CD4-positive, alpha-beta T cell (primary cell): ENCODE data around the gene RAE1. TPM values are rescaled to one million over a fixed set of nuclear protein-coding genes. Genes with fewer than 3 reads are reported as not detected.

Experiments used
- ATAC-seq: fragments of 200-7000 bp; cut with Tn5 transposase; one replicate; pipeline ENCODE4 v1.10.0; 2022; ENCODE audit warnings: mild to moderate bottlenecking; ENCODE audit not compliant: poor library complexity
- CTCF ChIA-PET: fragments of 350-600 bp; sonication (Branson Sonifier 250); formaldehyde crosslinking; loops from one replicate; lab custom pipeline; 2021; ENCODE audit warnings: antibody characterized with exemption, inconsistent platforms; lab: Charles Lee
- POLR2A ChIA-PET: fragments of 350-600 bp; sonication (Branson Sonifier 250); formaldehyde crosslinking; loops from one replicate; lab custom pipeline; 2021; ENCODE audit warnings: antibody characterized with exemption, inconsistent platforms; lab: Charles Lee
- DNase-seq, 14 experiments: peaks; one replicate each; pipeline ENCODE4 v3.0.0-alpha.2; 2013 to 2020; ENCODE audit warnings: mixed read lengths in 2 of 14
- H3K27ac ChIP-seq, 2 donors: one replicate each; pipeline versions ENCODE4 v1.5.1 to v1.7.0; 2013; ENCODE audit warnings: low read length in 2 of 2, low read depth in 1 of 2, mild to moderate bottlenecking in 1 of 2
- H3K27me3 ChIP-seq, 2 experiments: 1 replicate in 1 of 2; 2 replicates in 1 of 2; pipeline versions ENCODE4 v1.6.1 to v1.7.0; 2013; ENCODE audit warnings: low read length in 2 of 2, control low read depth in 1 of 2, mild to moderate bottlenecking in 1 of 2, moderate library complexity in 1 of 2; ENCODE audit not compliant: insufficient read depth in 2 of 2, control insufficient read depth in 1 of 2
- H3K36me3 ChIP-seq: one replicate; pipeline ENCODE4 v1.6.1; 2013; ENCODE audit warnings: low read length, control low read depth; ENCODE audit not compliant: insufficient read depth
- H3K4me1 ChIP-seq: one replicate; pipeline ENCODE4 v1.6.1; 2013; ENCODE audit warnings: low read length, control low read depth; ENCODE audit not compliant: insufficient read depth
- H3K4me3 ChIP-seq: one replicate; pipeline ENCODE4 v1.5.1; 2013; ENCODE audit warnings: mild to moderate bottlenecking, low read length, moderate library complexity
- H3K9me3 ChIP-seq, 2 experiments: 1 replicate in 1 of 2; 2 replicates in 1 of 2; pipeline versions ENCODE4 v1.6.1 to v1.7.0; 2013; ENCODE audit warnings: low read length in 2 of 2, mild to moderate bottlenecking in 2 of 2, control low read depth in 1 of 2, moderate library complexity in 1 of 2; ENCODE audit not compliant: control insufficient read depth in 1 of 2, insufficient read depth in 1 of 2
- H3K27ac Mint-ChIP-seq: one replicate; pipeline ENCODE4 v1.8.0; 2020; ENCODE audit warnings: mixed read lengths
- H3K27me3 Mint-ChIP-seq: one replicate; pipeline ENCODE4 v1.8.0; 2021; ENCODE audit warnings: mixed read lengths
- H3K36me3 Mint-ChIP-seq: one replicate; pipeline ENCODE4 v1.8.0; 2021; ENCODE audit warnings: low read depth, mixed read lengths
- H3K4me1 Mint-ChIP-seq: one replicate; pipeline ENCODE4 v1.8.0; 2021; ENCODE audit warnings: low read depth, mixed read lengths
- H3K4me3 Mint-ChIP-seq: one replicate; pipeline ENCODE4 v1.8.0; 2020; ENCODE audit warnings: mild to moderate bottlenecking, mixed read lengths
- H3K9me3 Mint-ChIP-seq: one replicate; pipeline ENCODE4 v1.8.0; 2020; ENCODE audit warnings: mixed read lengths
- intact Hi-C, 2 experiments: fragments of 100-400 bp; cut with DNase I in 1 of 2; cut with micrococcal nuclease in 1 of 2; formaldehyde crosslinking; loops; one replicate each; pipeline versions ENCODE4 v1.15.1 to v1.9.0; 2023 to 2025; cut with DNase I, micrococcal nuclease
- total RNA-seq, 174 experiments: library from RNA in 2 of 174; stranded (reverse) in 2 of 174; gene quantifications; one replicate each; pipeline ENCODE4 v1.2.3 and lab custom pipeline; 2021 to 2026
- TF ChIP-seq, protein P1 (sequence below): fragments of 200-600 bp; IDR thresholded peaks from one replicate; pipeline ENCODE4 v1.8.0; 2022; ENCODE audit warnings: antibody characterized with exemption, mild to moderate bottlenecking

The RAE1 gene
- total RNA-seq, 2 experiments from 2014 or later = 58.8 to 60.7 TPM

DNA sequence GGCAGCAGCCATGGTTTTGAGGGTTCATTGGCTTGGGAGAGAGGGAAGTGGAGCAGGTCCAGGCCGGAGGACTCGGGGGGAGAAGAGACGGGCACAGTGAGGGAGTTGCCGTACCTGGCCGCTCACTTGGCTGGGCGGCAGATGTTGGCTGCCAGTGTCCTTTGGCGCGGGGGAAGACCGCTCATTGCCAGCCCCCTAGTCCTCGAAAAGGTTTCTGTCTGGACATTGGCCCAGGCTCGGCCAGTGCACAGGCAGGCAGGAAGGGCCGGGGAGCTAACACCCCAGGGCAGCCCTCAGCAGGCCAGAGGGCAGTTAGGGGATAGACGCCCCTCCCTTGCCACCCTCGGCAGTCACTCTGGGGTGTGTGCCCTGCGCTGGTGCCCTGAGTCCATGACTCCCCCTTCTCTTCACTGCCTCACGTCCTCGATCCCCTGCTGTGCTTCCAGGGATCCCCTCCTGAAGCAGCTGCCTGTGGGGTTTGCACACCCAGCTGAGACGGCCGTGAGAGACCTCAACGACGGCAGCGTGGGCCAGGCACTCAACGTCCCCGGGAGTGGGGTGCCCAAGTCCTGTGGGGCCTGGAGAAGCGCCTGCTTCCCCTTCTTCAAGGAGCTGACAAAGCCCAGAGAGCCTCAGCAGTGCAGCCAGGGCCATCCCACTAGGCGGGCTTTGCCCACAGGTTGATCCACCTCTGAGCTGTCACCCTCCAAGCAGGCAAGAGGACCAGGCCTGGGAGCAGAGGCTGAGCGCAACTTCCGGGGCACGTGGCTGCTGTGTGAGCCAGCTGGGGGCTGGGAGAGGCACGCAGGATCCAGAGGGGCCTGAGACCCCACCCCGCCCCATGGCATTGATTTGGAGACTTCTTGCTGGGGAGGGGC lies 60.6 kb downstream of the RAE1 start:
- Histone ChIP-seq H3K9me3 (no peaks in the 10 kb centered on the region), H3K4me1 (peaks cover 18% of the 10 kb centered on the region), H3K27ac (no peak overlapping the region), H3K27me3 (no peaks in the 10 kb centered on the region), H3K4me3 (no peak overlapping the region), H3K36me3 (peaks cover 31% of the 10 kb centered on the region)
- POLR2A ChIA-PET = interaction anchor here (1.9 to 3.5 kb wide), 2 partner anchors 13 to 19 kb away, joined by 10 to 32 read pairs; no protein-coding TSS in a partner anchor
- Mint-ChIP-seq H3K4me1 (peaks cover 25% of the 10 kb centered on the region), H3K27me3 (no peaks in the 10 kb centered on the region), H3K9me3 (no peaks in the 10 kb centered on the region), H3K4me3 (no peak overlapping the region), H3K36me3 (peaks cover 46% of the 10 kb centered on the region), H3K27ac (peak overlapping the region; percentile 96)
- DNase-seq (no peak), ATAC-seq (no peak)
- TF ChIP-seq, protein P1, sequence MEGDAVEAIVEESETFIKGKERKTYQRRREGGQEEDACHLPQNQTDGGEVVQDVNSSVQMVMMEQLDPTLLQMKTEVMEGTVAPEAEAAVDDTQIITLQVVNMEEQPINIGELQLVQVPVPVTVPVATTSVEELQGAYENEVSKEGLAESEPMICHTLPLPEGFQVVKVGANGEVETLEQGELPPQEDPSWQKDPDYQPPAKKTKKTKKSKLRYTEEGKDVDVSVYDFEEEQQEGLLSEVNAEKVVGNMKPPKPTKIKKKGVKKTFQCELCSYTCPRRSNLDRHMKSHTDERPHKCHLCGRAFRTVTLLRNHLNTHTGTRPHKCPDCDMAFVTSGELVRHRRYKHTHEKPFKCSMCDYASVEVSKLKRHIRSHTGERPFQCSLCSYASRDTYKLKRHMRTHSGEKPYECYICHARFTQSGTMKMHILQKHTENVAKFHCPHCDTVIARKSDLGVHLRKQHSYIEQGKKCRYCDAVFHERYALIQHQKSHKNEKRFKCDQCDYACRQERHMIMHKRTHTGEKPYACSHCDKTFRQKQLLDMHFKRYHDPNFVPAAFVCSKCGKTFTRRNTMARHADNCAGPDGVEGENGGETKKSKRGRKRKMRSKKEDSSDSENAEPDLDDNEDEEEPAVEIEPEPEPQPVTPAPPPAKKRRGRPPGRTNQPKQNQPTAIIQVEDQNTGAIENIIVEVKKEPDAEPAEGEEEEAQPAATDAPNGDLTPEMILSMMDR = no peak
- CTCF ChIA-PET = no interaction called here
- intact Hi-C loops = no loop called here

DNA sequence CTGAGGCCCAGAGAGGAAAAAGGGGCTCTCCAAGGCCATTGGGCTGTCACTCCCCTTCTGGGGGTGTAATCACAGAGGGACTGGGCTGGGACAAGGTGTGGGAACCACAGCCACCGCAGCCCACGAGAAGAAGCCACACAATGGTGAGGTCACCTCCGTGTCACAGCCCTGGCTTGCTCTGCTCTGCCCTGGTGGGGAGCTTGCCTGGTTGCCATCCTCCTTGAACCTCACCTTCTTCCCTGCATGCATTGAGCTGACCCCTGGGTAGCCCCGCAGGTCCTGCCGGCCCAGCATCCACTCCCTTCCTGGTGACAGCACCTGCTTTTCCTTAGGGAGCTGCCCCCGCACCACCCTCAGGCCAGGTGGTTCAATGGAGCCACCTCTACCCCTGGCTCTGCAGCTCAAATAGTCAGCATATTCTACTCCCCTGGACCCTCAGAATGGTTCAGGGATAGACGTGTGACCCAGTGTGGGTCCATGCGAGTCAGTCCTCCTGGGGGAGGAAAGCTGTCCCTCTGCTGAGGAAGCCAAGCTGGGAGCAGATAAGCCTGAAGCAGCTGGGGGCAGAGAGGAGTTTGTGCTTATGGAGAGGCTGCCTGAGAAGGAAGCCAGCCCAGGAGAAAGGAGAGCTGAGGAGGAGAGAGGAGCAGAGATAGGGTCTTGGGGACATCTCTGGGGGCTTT lies 61.4 kb downstream of the RAE1 start:
- Histone ChIP-seq H3K27me3 (no peaks in the 10 kb centered on the region), H3K27ac (no peak overlapping the region), H3K4me3 (no peak overlapping the region), H3K9me3 (no peaks in the 10 kb centered on the region), H3K4me1 (peaks cover 18% of the 10 kb centered on the region), H3K36me3 (peaks cover 24% of the 10 kb centered on the region)
- Mint-ChIP-seq H3K9me3 (no peaks in the 10 kb centered on the region), H3K36me3 (peaks cover 37% of the 10 kb centered on the region), H3K27ac (peak overlapping the region; percentile 72), H3K27me3 (no peaks in the 10 kb centered on the region), H3K4me1 (peaks cover 16% of the 10 kb centered on the region), H3K4me3 (peak overlapping the region; percentile 54)
- intact Hi-C loops = no loop called here
- ChIA-PET POLR2A (interaction anchor here (0.7 to 3.5 kb wide), 5 partner anchors 7 to 20 kb away, joined by 3 to 32 read pairs (median 5); no protein-coding TSS in a partner anchor), CTCF (no interaction called here)
- DNase-seq (peak in 2 of 14 experiments; percentile 47 to 62), ATAC-seq (no peak)
- TF ChIP-seq, protein P1 = no peak

DNA sequence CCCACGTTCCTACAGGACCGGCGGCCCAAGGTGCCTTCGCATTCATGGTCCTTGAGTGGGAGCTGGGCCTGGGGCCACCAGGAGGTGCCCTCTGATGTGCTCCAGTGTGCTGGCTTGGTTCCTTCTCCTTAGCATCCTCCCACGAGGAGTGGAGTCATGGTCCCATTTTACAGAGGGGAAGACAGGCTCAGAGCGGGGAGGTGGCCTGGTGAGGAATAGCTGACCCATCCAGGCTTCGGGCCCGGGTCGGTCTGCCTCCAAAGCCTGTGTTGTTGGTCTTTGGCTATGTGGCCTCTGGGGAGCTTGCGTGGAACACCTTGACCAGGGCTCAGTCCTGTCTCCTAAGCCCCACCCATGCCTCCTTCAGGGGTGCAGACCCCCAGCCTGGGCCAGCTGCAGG lies 62.9 kb downstream of the RAE1 start:
- Mint-ChIP-seq H3K4me1 (peaks cover 23% of the 10 kb centered on the region), H3K9me3 (no peaks in the 10 kb centered on the region), H3K27ac (no peak overlapping the region), H3K27me3 (no peaks in the 10 kb centered on the region), H3K36me3 (peaks cover 22% of the 10 kb centered on the region), H3K4me3 (no peak overlapping the region)
- POLR2A ChIA-PET = interaction anchor here (0.9 to 3.5 kb wide), 3 partner anchors 9 to 24 kb away, joined by 3 to 32 read pairs (median 5); no protein-coding TSS in a partner anchor
- CTCF ChIA-PET = no interaction called here
- H3K27ac ChIP-seq = no peak overlapping the region
- ATAC-seq (no peak), DNase-seq (no peak)
- H3K27me3 ChIP-seq = no peaks in the 10 kb centered on the region
- H3K9me3 ChIP-seq = no peaks in the 10 kb centered on the region
- peaks cover 18% of the 10 kb centered on the region for H3K4me1 ChIP-seq
- intact Hi-C loops = no loop called here
- TF ChIP-seq, protein P1 = no peak
- H3K4me3 ChIP-seq = no peak overlapping the region
- H3K36me3 ChIP-seq = peaks cover 9% of the 10 kb centered on the region
